ENCODE results near the gene ECHS1. TPM values are rescaled to one million over a fixed set of nuclear protein-coding genes. Genes with fewer than 3 reads are reported as not detected.

Gene ECHS1
- total and polyA plus RNA-seq, 9 donors, result 27.2 to 102 (median 68.9) TPM

GRCh38 chr10:133349577-133350011 lies 23.6 kb downstream of the ECHS1 start:
- Histone ChIP-seq H3K9me3 (no peaks in the 10 kb centered on the region), H3K36me3 (no peaks in the 10 kb centered on the region), H3K4me3 (no peak overlapping the region), H3K27me3 (no peaks in the 10 kb centered on the region), H3K4me1 (ENCODE audit: insufficient read depth) (no peaks in the 10 kb centered on the region), H3K27ac (no peak overlapping the region)
- no peak for TF ChIP-seq EP300 (IDR thresholded peaks at IDR 0.05)
- no peak for TF ChIP-seq CTCF (IDR thresholded peaks at IDR 0.05)
- TF ChIP-seq POLR2A (IDR thresholded peaks at IDR 0.05), result no peak
- 52 to 67% (median 57%) methylated on average over 9 of the region's 9 CpGs for WGBS, 3 donors
- DNase-seq, result no peak
- intact Hi-C loops (cut with DNase I), result no loop called here

- H3K4me1 ChIP-seq (ENCODE audit: insufficient read depth), result no peaks in the 10 kb centered on the region
- H3K9me3 ChIP-seq, result no peaks in the 10 kb centered on the region
- no peak for TF ChIP-seq EP300 (IDR thresholded peaks at IDR 0.05)
- no peak for TF ChIP-seq CTCF (IDR thresholded peaks at IDR 0.05)
- no peak for TF ChIP-seq POLR2A (IDR thresholded peaks at IDR 0.05)
- H3K27ac ChIP-seq, result no peak overlapping the region
- intact Hi-C loops (cut with DNase I), result no loop called here
- no peaks in the 10 kb centered on the region for H3K36me3 ChIP-seq
- no peak for DNase-seq
- H3K4me3 ChIP-seq, result no peak overlapping the region
- H3K27me3 ChIP-seq, result no peaks in the 10 kb centered on the region
- 69 to 81% (median 71%) methylated on average over 8 of the region's 8 CpGs for WGBS, 3 donors
Measured at GRCh38 chr10:133349160-133349568, 24.0 kb downstream of the ECHS1 start.

GRCh38 chr10:133347710-133348517 lies 25.2 kb downstream of the ECHS1 start:
- Histone ChIP-seq H3K27me3 (no peaks in the 10 kb centered on the region), H3K27ac (no peak overlapping the region), H3K36me3 (no peaks in the 10 kb centered on the region), H3K9me3 (no peaks in the 10 kb centered on the region), H3K4me1 (ENCODE audit: insufficient read depth) (no peaks in the 10 kb centered on the region), H3K4me3 (no peak overlapping the region)
- TF ChIP-seq POLR2A (IDR thresholded peaks at IDR 0.05), result no peak
- TF ChIP-seq CTCF (IDR thresholded peaks at IDR 0.05), result no peak
- TF ChIP-seq EP300 (IDR thresholded peaks at IDR 0.05), result no peak
- intact Hi-C loops (cut with DNase I), result no loop called here
- 40 to 49% (median 44%) methylated on average over 14 to 16 of the region's 16 CpGs for WGBS, 3 donors
- DNase-seq, result no peak

GRCh38 chr10:133346413-133346812 lies 26.7 kb downstream of the ECHS1 start:
- Histone ChIP-seq H3K9me3 (peaks cover 0 to 2% of the 10 kb centered on the region in 2 donors), H3K36me3 (no peaks in the 10 kb centered on the region), H3K27ac (no peak overlapping the region), H3K4me1 (ENCODE audit: insufficient read depth) (no peaks in the 10 kb centered on the region), H3K4me3 (no peak overlapping the region), H3K27me3 (no peaks in the 10 kb centered on the region)
- TF ChIP-seq CTCF (IDR thresholded peaks at IDR 0.05) (no peak), POLR2A (IDR thresholded peaks at IDR 0.05) (no peak), EP300 (IDR thresholded peaks at IDR 0.05) (no peak)
- 46 to 58% (median 51%) methylated on average over 11 of the region's 11 CpGs for WGBS, 3 donors
- intact Hi-C loops (cut with DNase I), result no loop called here
- no peak for DNase-seq
